Neural progenitor cell (in vitro differentiated cells): Measurements from ENCODE around the gene EGFR. TPM values are rescaled to one million over a fixed set of nuclear protein-coding genes. Genes with fewer than 3 reads are reported as not detected.

Experiments
- DNase-seq: peaks from one replicate; pipeline ENCODE4 v3.0.0-alpha.2; 2016; ENCODE audit warnings: low spot score
- H2AFZ ChIP-seq: fragments of 200-600 bp; sonication (generic); replicated peaks from 2 replicates; pipeline ENCODE4 v1.6.1; 2016; ENCODE audit warnings: antibody characterized with exemption
- H3F3A ChIP-seq: fragments of 200-600 bp; sonication (generic); 2 replicates; pipeline ENCODE4 v1.6.1; 2016; ENCODE audit warnings: antibody characterized with exemption, low read depth
- H3K27ac ChIP-seq: fragments of 200-600 bp; sonication (generic); 2 replicates; pipeline ENCODE4 v1.5.1; 2016; ENCODE audit warnings: mild to moderate bottlenecking
- H3K27me3 ChIP-seq: fragments of 200-600 bp; sonication (generic); 2 replicates; pipeline ENCODE4 v1.6.1; 2016; ENCODE audit warnings: mild to moderate bottlenecking, moderate library complexity
- H3K36me3 ChIP-seq: fragments of 200-600 bp; sonication (generic); 2 replicates; pipeline ENCODE4 v1.5.1; 2016
- H3K4me1 ChIP-seq: fragments of 200-600 bp; sonication (generic); 2 replicates; pipeline ENCODE4 v1.6.1; 2016; ENCODE audit warnings: mixed run types
- H3K4me2 ChIP-seq: fragments of 200-600 bp; sonication (generic); 2 replicates; pipeline ENCODE4 v1.6.1; 2016
- H3K4me3 ChIP-seq: fragments of 200-600 bp; sonication (generic); 2 replicates; pipeline ENCODE4 v1.5.1; 2016
- H3K79me2 ChIP-seq: fragments of 200-600 bp; sonication (generic); 2 replicates; pipeline ENCODE4 v1.6.1; 2016; ENCODE audit warnings: low read depth
- H3K9ac ChIP-seq: fragments of 200-600 bp; sonication (generic); 2 replicates; pipeline ENCODE4 v1.6.1; 2016
- H3K9me3 ChIP-seq: fragments of 200-600 bp; sonication (generic); 2 replicates; pipeline ENCODE4 v1.5.1; 2016; ENCODE audit warnings: low read depth
- H4K20me1 ChIP-seq: fragments of 200-600 bp; sonication (generic); 2 replicates; pipeline ENCODE4 v1.6.1; 2016; ENCODE audit warnings: low read depth
- H3K27ac Mint-ChIP-seq: 3 replicates; pipeline ENCODE4 v1.8.0; 2021; ENCODE audit warnings: mixed read lengths
- H3K27me3 Mint-ChIP-seq: 2 replicates; pipeline ENCODE4 v1.8.0; 2022; ENCODE audit warnings: low read depth, mild to moderate bottlenecking, inconsistent platforms, moderate library complexity, mixed read lengths; ENCODE audit not compliant: insufficient read depth
- H3K36me3 Mint-ChIP-seq: 3 replicates; pipeline ENCODE4 v1.8.0; 2021; ENCODE audit warnings: mixed read lengths
- H3K4me1 Mint-ChIP-seq: 3 replicates; pipeline ENCODE4 v1.8.0; 2021; ENCODE audit warnings: mixed read lengths
- H3K4me3 Mint-ChIP-seq: 3 replicates; pipeline ENCODE4 v1.8.0; 2021; ENCODE audit warnings: mild to moderate bottlenecking, moderate library complexity, mixed read lengths
- H3K9me3 Mint-ChIP-seq: 3 replicates; pipeline ENCODE4 v1.8.0; 2020; ENCODE audit warnings: mixed read lengths
- CTCF ChIP-seq: fragments of 200-600 bp; sonication (generic); IDR thresholded peaks from 2 replicates; pipeline ENCODE4 v1.5.1; 2017; ENCODE audit warnings: antibody characterized with exemption, mild to moderate bottlenecking
- EZH2 ChIP-seq: fragments of 200-600 bp; sonication (generic); IDR thresholded peaks from 2 replicates; pipeline ENCODE4 v1.6.1; 2017; ENCODE audit warnings: antibody characterized with exemption, mild to moderate bottlenecking, moderate library complexity
- EZH2phosphoT487 ChIP-seq: fragments of 200-600 bp; sonication (generic); IDR thresholded peaks from 2 replicates; pipeline ENCODE4 v1.6.1; 2017; ENCODE audit warnings: antibody characterized with exemption
- total RNA-seq: library from RNA; depleted of rRNA; stranded (reverse); fragments of >200 nt; gene quantifications from 2 replicates; pipeline ENCODE4 v1.2.3, GENCODE V29; 2015; ENCODE audit warnings: low replicate concordance

Gene EGFR
- total RNA-seq, 1 donor from 2014 or later = 4.6 TPM

GRCh38 chr7:55235115-55235514, 216.3 kb downstream of the EGFR start:
- Mint-ChIP-seq H3K27ac (no peak overlapping the region), H3K27me3 (peaks cover 4% of the 10 kb centered on the region), H3K9me3 (peaks cover 8% of the 10 kb centered on the region), H3K4me3 (no peak overlapping the region), H3K4me1 (peaks cover 24% of the 10 kb centered on the region), H3K36me3 (no peaks in the 10 kb centered on the region)
- Histone ChIP-seq H3K9me3 (no peaks in the 10 kb centered on the region), H3K9ac (no peak overlapping the region), H3K4me1 (peaks cover 8% of the 10 kb centered on the region), H3K36me3 (no peaks in the 10 kb centered on the region), H2AFZ (peak overlapping the region; percentile 63), H3K79me2 (no peaks in the 10 kb centered on the region), H3K27me3 (no peaks in the 10 kb centered on the region), H3K27ac (no peak overlapping the region), H3K4me2 (no peak overlapping the region), H3F3A (no peaks in the 10 kb centered on the region), H4K20me1 (no peaks in the 10 kb centered on the region), H3K4me3 (no peak overlapping the region)
- TF ChIP-seq CTCF (no peak), EZH2 (no peak), EZH2phosphoT487 (no peak)
- no peak for DNase-seq

GRCh38 chr7:55235801-55236200, 217.0 kb downstream of the EGFR start:
- Histone ChIP-seq H3K27ac (no peak overlapping the region), H3F3A (no peaks in the 10 kb centered on the region), H3K4me1 (peaks cover 8% of the 10 kb centered on the region), H3K27me3 (no peaks in the 10 kb centered on the region), H3K4me3 (no peak overlapping the region), H3K79me2 (no peaks in the 10 kb centered on the region), H3K36me3 (no peaks in the 10 kb centered on the region), H2AFZ (peak overlapping the region; percentile 63), H3K9me3 (no peaks in the 10 kb centered on the region), H4K20me1 (no peaks in the 10 kb centered on the region), H3K9ac (no peak overlapping the region), H3K4me2 (no peak overlapping the region)
- Mint-ChIP-seq H3K4me1 (peaks cover 24% of the 10 kb centered on the region), H3K27me3 (peaks cover 4% of the 10 kb centered on the region), H3K36me3 (no peaks in the 10 kb centered on the region), H3K9me3 (peaks cover 2% of the 10 kb centered on the region), H3K4me3 (no peak overlapping the region), H3K27ac (no peak overlapping the region)
- DNase-seq = no peak
- TF ChIP-seq EZH2phosphoT487 (no peak), EZH2 (no peak), CTCF (no peak)

- Mint-ChIP-seq H3K27ac (no peak overlapping the region), H3K4me3 (no peak overlapping the region), H3K36me3 (no peaks in the 10 kb centered on the region), H3K4me1 (peaks cover 24% of the 10 kb centered on the region), H3K9me3 (peaks cover 2% of the 10 kb centered on the region), H3K27me3 (peaks cover 2% of the 10 kb centered on the region)
- no peak for DNase-seq
- H3K79me2 ChIP-seq = no peaks in the 10 kb centered on the region
- H3K9me3 ChIP-seq = no peaks in the 10 kb centered on the region
- no peaks in the 10 kb centered on the region for H3K27me3 ChIP-seq
- peak overlapping the region; percentile 63 for H2AFZ ChIP-seq
- no peak overlapping the region for H3K9ac ChIP-seq
- H4K20me1 ChIP-seq = no peaks in the 10 kb centered on the region
- H3K27ac ChIP-seq = no peak overlapping the region
- no peak overlapping the region for H3K4me3 ChIP-seq
- H3F3A ChIP-seq = no peaks in the 10 kb centered on the region
- TF ChIP-seq CTCF (no peak), EZH2 (no peak), EZH2phosphoT487 (no peak)
- H3K4me2 ChIP-seq = no peak overlapping the region
- H3K4me1 ChIP-seq = peaks cover 8% of the 10 kb centered on the region
- H3K36me3 ChIP-seq = no peaks in the 10 kb centered on the region
These were observed 217.7 kb downstream of the EGFR start for GRCh38 chr7:55236476-55236875.
